Stomach (tissue), 9 donors: ENCODE data around the gene PRPF6. TPM values are rescaled to one million over a fixed set of nuclear protein-coding genes. Genes with fewer than 3 reads are reported as not detected.

Experiments used
- DNase-seq, 2 donors: peaks; one replicate each; pipeline versions ENCODE4 v3.0.0 to v3.0.0-alpha.2; 2013 to 2019
- H3K27ac ChIP-seq, 5 donors: fragments of 200-600 bp in 4 of 5; sonication (generic) in 4 of 5; one replicate each; pipeline ENCODE4 v1.5.1; 2013 to 2019; ENCODE audit warnings: mild to moderate bottlenecking in 1 of 5, moderate library complexity in 1 of 5
- H3K27me3 ChIP-seq, 3 donors: fragments of 200-600 bp; sonication (generic); one replicate each; pipeline ENCODE4 v1.5.1; 2017 to 2019; ENCODE audit warnings: mixed run types in 1 of 3
- H3K36me3 ChIP-seq, 4 donors: fragments of 200-600 bp; sonication (generic); 1 replicate in 3 of 4; 2 replicates in 1 of 4; pipeline ENCODE4 v1.5.1; 2016 to 2019
- H3K4me1 ChIP-seq, 4 donors: fragments of 200-600 bp; sonication (generic); one replicate each; pipeline ENCODE4 v1.5.1; 2016 to 2019
- H3K4me3 ChIP-seq, 4 donors: fragments of 200-600 bp; sonication (generic) in 3 of 4; one replicate each; pipeline ENCODE4 v1.5.1; 2016 to 2019; ENCODE audit warnings: mild to moderate bottlenecking in 1 of 4
- H3K9me3 ChIP-seq, 4 donors: fragments of 200-600 bp; sonication (generic); one replicate each; pipeline ENCODE4 v1.5.1; 2016 to 2019
- CTCF ChIP-seq, 7 experiments: fragments of 450-650 bp in 4 of 7; fragments of 200-600 bp in 3 of 7; sonication (generic) in 3 of 7; IDR thresholded peaks; one replicate each; pipeline ENCODE4 v1.5.1; 2016 to 2019; ENCODE audit warnings: antibody characterized with exemption in 7 of 7, control low read depth in 2 of 7, mild to moderate bottlenecking in 1 of 7
- EP300 ChIP-seq: sonication (generic); formaldehyde crosslinking; IDR thresholded peaks from one replicate; pipeline ENCODE4 v1.6.1; 2017; ENCODE audit warnings: antibody characterized with exemption
- POLR2A ChIP-seq, 4 donors: fragments of 450-650 bp; IDR thresholded peaks; one replicate each; pipeline ENCODE4 v1.6.1; 2016; ENCODE audit warnings: antibody characterized with exemption in 4 of 4, control low read depth in 2 of 4, mild to moderate bottlenecking in 1 of 4, moderate library complexity in 1 of 4
- POLR2AphosphoS5 ChIP-seq, 3 donors: sonication (generic); formaldehyde crosslinking; IDR thresholded peaks; one replicate each; pipeline ENCODE4 v1.6.1; 2016; ENCODE audit warnings: antibody characterized with exemption in 3 of 3
- WGBS, 5 donors: extraction: QIAGEN DNeasy Blood & Tissue Kit in 3 of 5; methylation state at CpG; one replicate each; pipeline versions ENCODE4 v1.1.5 to v1.1.7; 2013 to 2018; 5-methylcytosine and 5-hydroxymethylcytosine counted together
- intact Hi-C: fragments of 100-400 bp; cut with DNase I; formaldehyde crosslinking; loops from one replicate; pipeline ENCODE4 v1.15.1; 2023; ENCODE audit warnings: low total_unique reads
- polyA plus RNA-seq, 3 donors: library from polyadenylated mRNA; stranded (reverse); fragments of 200-250 nt; gene quantifications; one replicate each; pipeline ENCODE4 v1.2.3, GENCODE V29; 2013
- total RNA-seq, 5 donors: library from RNA; depleted of rRNA; stranded (reverse); fragments of >200 nt; gene quantifications; one replicate each; pipeline versions ENCODE4 v1.1.0 to v1.2.3, GENCODE V29; 2014 to 2016
- donor health status: healthy with polysubstance abuse.
- donor health status: Bipolar disorder and iron deficiency.
- donor health status: healthy.

PRPF6 gene
- total and polyA plus RNA-seq, 8 donors = 27.0 to 67.4 (median 39.6) TPM

DNA sequence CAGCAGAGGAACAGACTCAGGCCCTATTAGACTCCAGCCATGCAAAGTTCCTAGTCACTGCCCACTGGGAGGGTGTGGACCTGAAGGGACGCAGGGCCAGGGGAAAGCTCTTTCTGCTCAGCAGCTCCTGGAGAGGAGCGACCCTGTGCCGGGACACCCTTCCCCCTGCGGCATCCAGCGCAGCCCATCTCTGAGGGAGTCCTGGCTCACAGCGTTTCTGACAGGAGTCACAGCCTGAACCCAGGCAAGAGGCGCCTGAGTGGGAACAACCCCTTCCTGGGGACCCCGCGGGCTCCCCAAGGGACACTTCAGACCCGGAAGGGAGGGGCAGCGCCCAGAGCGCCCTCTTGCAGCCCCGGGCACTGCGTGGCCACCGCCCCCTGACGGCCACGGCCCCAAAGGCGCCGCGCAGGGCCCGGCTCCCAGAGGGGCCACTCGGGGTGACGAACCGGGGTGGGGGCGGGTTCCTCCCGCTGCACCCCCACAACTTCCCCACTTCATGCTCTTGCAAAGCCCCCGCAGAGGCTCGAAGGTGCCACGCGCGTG, 25.6 kb upstream of the PRPF6 start:
- no peaks in the 10 kb centered on the region for H3K9me3 ChIP-seq
- no peaks in the 10 kb centered on the region for H3K27me3 ChIP-seq
- H3K4me1 ChIP-seq = peaks cover 54 to 74% (median 70%) of the 10 kb centered on the region in 4 donors
- peak overlapping the region; percentile 85 to 100 (median 90) for H3K4me3 ChIP-seq
- 0 to 3% (median 1%) methylated on average over 4 to 31 of the region's 31 CpGs for WGBS, 5 donors
- intact Hi-C loops = no loop called here
- peaks cover 0 to 26% (median 22%) of the 10 kb centered on the region in 4 donors for H3K36me3 ChIP-seq
- H3K27ac ChIP-seq = peak overlapping the region; percentile 87 to 94 (median 91)
- TF ChIP-seq CTCF (IDR thresholded peaks at IDR 0.05) (peak in 3 of 7 experiments; percentile 23 to 48 (median 35)), EP300 (no peak), POLR2AphosphoS5 (IDR thresholded peaks at IDR 0.05) (no peak)
- peak in 1 of 2 donors; percentile 73 for DNase-seq

DNA sequence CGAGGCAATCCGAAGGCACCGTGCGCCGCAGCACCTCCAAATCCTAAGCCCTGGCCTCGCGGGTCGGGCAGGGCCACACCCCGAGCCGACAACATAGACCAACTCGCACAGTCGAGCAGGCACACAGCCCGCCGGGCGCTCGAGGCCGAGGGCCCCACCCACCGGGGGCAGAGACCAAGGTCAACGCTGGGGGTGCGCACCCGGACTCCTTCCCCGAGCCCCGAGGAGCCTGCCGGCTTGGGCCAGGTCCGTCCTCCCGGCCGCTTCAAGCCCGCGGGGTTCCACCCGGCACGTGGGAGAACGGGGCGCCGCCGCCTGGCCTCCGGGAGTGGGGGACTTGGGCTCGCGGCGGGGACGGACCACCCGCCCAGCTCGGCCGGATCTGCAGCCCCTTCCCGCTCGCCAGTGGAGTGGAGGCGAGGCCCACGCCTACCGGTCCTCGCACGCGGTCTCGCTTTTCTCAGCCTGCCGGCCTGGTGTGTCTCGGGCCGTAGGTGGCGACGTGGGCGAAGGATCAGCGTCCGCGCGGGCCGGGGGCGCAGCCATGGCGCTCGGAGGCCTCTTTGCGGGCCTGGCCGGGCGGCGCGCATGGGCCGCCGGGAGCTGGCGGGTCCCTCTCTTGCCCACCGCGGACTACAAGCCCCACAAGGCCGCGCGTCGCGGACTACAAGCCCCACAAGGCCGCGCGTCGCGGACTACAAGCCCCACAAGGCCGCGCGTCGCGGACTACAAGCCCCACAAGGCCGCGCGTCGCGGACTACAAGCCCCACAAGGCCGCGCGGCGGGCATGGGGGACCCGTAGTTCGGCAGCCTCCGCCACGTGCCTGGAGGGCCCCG, 24.9 kb upstream of the PRPF6 start, which contains the start of gene UCKL1:
TSS of gene UCKL1 (minus strand) at position 590 of the 837 bp plus-strand sequence. CDS start at position 546, 44 bp downstream.
- Histone ChIP-seq H3K27me3 (no peaks in the 10 kb centered on the region), H3K4me3 (peak within 1 kb of the TSS; percentile 85 to 100 (median 90)), H3K4me1 (peaks cover 47 to 68% (median 63%) of the 10 kb centered on the region in 4 donors), H3K36me3 (peaks cover 1 to 33% (median 29%) of the 10 kb centered on the region in 4 donors), H3K27ac (peak within 1 kb of the TSS; percentile 87 to 94 (median 91)), H3K9me3 (no peaks in the 10 kb centered on the region)
- intact Hi-C loops = no loop called here
- no peak for TF ChIP-seq CTCF (IDR thresholded peaks at IDR 0.05)
- TF ChIP-seq EP300 = no peak
- peak in 2 of 3 donors; percentile 71 to 80 for TF ChIP-seq POLR2AphosphoS5 (IDR thresholded peaks at IDR 0.05)
- peak in 1 of 4 donors; percentile 32 for TF ChIP-seq POLR2A (IDR thresholded peaks at IDR 0.05)
- DNase-seq = peak; percentile 94 to 97
- 0 to 1% (median 0%) methylated on average over 23 to 105 of the region's 105 CpGs for WGBS, 5 donors

- peak overlapping the region; percentile 73 to 94 (median 80) for H3K27ac ChIP-seq
- peaks cover 41 to 62% (median 57%) of the 10 kb centered on the region in 4 donors for H3K4me1 ChIP-seq
- no peak for DNase-seq
- intact Hi-C loops = no loop called here
- H3K27me3 ChIP-seq = no peaks in the 10 kb centered on the region
- H3K9me3 ChIP-seq = no peaks in the 10 kb centered on the region
- peak overlapping the region; percentile 85 to 100 (median 90) for H3K4me3 ChIP-seq
- peaks cover 2 to 39% (median 35%) of the 10 kb centered on the region in 4 donors for H3K36me3 ChIP-seq
- TF ChIP-seq POLR2AphosphoS5 (IDR thresholded peaks at IDR 0.05) (no peak), EP300 (no peak), CTCF (IDR thresholded peaks at IDR 0.05) (no peak), POLR2A (IDR thresholded peaks at IDR 0.05) (no peak)
- 0 to 1% (median 0%) methylated on average over 15 of the region's 15 CpGs for WGBS, 5 donors
Observed at GRCh38 chr20:63956664-63957003, 24.3 kb upstream of the PRPF6 start.

- intact Hi-C loops = no loop called here
- no peak for TF ChIP-seq EP300
- peak in 1 of 3 donors; percentile 22 for TF ChIP-seq POLR2AphosphoS5 (IDR thresholded peaks at IDR 0.05)
- Histone ChIP-seq H3K9me3 (no peaks in the 10 kb centered on the region), H3K27ac (peak overlapping the region; percentile 73 to 94 (median 80)), H3K4me3 (peak overlapping the region; percentile 85 to 100 (median 90)), H3K27me3 (no peaks in the 10 kb centered on the region), H3K4me1 (peaks cover 36 to 56% (median 52%) of the 10 kb centered on the region in 4 donors), H3K36me3 (peaks cover 2 to 44% (median 40%) of the 10 kb centered on the region in 4 donors)
- DNase-seq = peak; percentile 71 to 93
- 0 to 2% (median 1%) methylated on average over 12 to 28 of the region's 28 CpGs for WGBS, 5 donors
Observed at GRCh38 chr20:63957004-63957689, 23.8 kb upstream of the PRPF6 start.
